Measurements from ENCODE around the gene HOOK1.

The HOOK1 gene

DNA sequence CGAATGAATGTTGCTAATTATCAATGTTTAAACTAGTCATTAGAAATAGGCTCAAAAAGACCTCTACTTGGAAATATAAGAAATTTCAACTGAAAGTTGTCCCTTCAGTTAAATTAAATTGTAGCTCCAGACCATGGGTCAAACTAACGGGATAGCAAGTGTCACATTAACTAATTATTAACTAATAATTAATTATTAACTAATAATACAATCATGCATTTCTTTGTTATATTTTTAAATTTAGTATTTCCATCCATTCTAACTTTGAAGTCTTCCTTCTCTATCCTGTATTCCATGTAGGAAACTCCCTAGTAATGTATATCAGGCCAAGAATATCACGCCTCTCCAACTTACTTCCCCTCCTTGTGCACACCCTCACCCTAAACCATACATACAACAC is 43.4 kb upstream of the HOOK1 start:
- TF ChIP-seq, protein P1, sequence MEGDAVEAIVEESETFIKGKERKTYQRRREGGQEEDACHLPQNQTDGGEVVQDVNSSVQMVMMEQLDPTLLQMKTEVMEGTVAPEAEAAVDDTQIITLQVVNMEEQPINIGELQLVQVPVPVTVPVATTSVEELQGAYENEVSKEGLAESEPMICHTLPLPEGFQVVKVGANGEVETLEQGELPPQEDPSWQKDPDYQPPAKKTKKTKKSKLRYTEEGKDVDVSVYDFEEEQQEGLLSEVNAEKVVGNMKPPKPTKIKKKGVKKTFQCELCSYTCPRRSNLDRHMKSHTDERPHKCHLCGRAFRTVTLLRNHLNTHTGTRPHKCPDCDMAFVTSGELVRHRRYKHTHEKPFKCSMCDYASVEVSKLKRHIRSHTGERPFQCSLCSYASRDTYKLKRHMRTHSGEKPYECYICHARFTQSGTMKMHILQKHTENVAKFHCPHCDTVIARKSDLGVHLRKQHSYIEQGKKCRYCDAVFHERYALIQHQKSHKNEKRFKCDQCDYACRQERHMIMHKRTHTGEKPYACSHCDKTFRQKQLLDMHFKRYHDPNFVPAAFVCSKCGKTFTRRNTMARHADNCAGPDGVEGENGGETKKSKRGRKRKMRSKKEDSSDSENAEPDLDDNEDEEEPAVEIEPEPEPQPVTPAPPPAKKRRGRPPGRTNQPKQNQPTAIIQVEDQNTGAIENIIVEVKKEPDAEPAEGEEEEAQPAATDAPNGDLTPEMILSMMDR (IDR thresholded peaks at IDR 0.05; ENCODE audit: insufficient read depth, low read depth, low read length, missing control alignments) = no peak
- H3K4me3 ChIP-seq (ENCODE audit: low read length) = no peak overlapping the region
- DNase-seq (ENCODE audit: low read depth) = no peak

- no peak overlapping the region for H3K4me3 ChIP-seq (ENCODE audit: low read length)
- TF ChIP-seq, protein P1 (IDR thresholded peaks at IDR 0.05; ENCODE audit: insufficient read depth, low read depth, low read length, missing control alignments) = no peak
Observed at GRCh38 chr1:59775480-59775879, 39.3 kb upstream of the HOOK1 start.

GRCh38 chr1:59776960-59777852 is 37.5 kb upstream of the HOOK1 start:
- no peak overlapping the region for H3K4me3 ChIP-seq (ENCODE audit: low read length)
- TF ChIP-seq, protein P1 (IDR thresholded peaks at IDR 0.05; ENCODE audit: insufficient read depth, low read depth, low read length, missing control alignments) = no peak
- no peak for DNase-seq (ENCODE audit: low read depth)

More at GRCh38 chr1:59775480-59775879, 39.3 kb upstream of the HOOK1 start:
- no peak for DNase-seq (ENCODE audit: low read depth)

GRCh38 chr1:59779949-59780348 is 34.8 kb upstream of the HOOK1 start:
- TF ChIP-seq, protein P1 (IDR thresholded peaks at IDR 0.05; ENCODE audit: insufficient read depth, low read depth, low read length, missing control alignments) = no peak
- no peak overlapping the region for H3K4me3 ChIP-seq (ENCODE audit: low read length)
- DNase-seq (ENCODE audit: low read depth) = no peak

GRCh38 chr1:59788825-59789224 is 25.9 kb upstream of the HOOK1 start:
- TF ChIP-seq, protein P1 (IDR thresholded peaks at IDR 0.05; ENCODE audit: insufficient read depth, low read depth, low read length, missing control alignments) = no peak
- DNase-seq (ENCODE audit: low read depth) = peak; percentile 46
- no peak overlapping the region for H3K4me3 ChIP-seq (ENCODE audit: low read length)

DNA sequence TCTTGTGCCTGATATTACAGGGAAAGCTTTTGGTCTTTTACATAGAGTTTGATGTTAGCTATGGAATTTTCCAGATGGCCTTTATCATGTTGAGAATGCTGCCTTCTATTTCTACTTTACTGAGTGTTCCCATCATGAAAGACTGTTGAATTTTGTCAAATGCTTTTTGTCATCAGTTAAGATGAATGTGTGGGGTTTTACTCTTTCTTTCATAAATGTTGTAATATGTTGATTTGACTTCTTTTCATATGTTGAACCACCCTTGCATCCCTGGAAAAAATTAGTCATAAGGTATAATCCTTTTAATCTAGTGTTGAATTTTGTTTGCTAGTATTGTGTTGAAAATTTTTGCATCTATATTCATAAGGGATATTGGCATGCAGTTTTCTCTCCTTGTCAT is 16.1 kb upstream of the HOOK1 start:
- DNase-seq (ENCODE audit: low read depth) = no peak
- TF ChIP-seq, protein P1 (IDR thresholded peaks at IDR 0.05; ENCODE audit: insufficient read depth, low read depth, low read length, missing control alignments) = no peak
- no peak overlapping the region for H3K4me3 ChIP-seq (ENCODE audit: low read length)
